GM12878 (cell line): ENCODE measurements around the gene PLAGL2. TPM values are rescaled to one million over a fixed set of nuclear protein-coding genes. Genes with fewer than 3 reads are reported as not detected.
A peak's percentile ranks its signal among the peaks of the same experiment; 100 is the strongest.

Experiments
- ATAC-seq: fragments of 200-7000 bp; cut with Tn5 transposase; 3 replicates; pipeline ENCODE4 v1.9.1; 2020; ENCODE audit warnings: mild to moderate bottlenecking, moderate library complexity
- BruUV-seq: library from RNA; stranded (reverse); fragments of 400-500 nt; replicated peaks from 2 replicates; lab custom pipeline; 2021; lab: Mats Ljungman, UMichigan
- CTCF ChIA-PET: fragments of 300-600 bp; sonication (Branson Sonifier 250); formaldehyde crosslinking; extraction: SDS; loops from one replicate; lab custom pipeline; 2021; ENCODE audit warnings: inconsistent platforms; lab: Yijun Ruan, JAX
- POLR2A ChIA-PET: fragments of 350-600 bp; formaldehyde crosslinking; extraction: SDS; loops from one replicate; lab custom pipeline; 2021; ENCODE audit warnings: inconsistent platforms; lab: Charles Lee
- RAD21 ChIA-PET: fragments of 300-600 bp; sonication (Branson Sonifier 250); formaldehyde crosslinking; loops from one replicate; lab custom pipeline; 2023; ENCODE audit warnings: antibody characterized with exemption; ENCODE audit not compliant: unreplicated experiment; lab: Charles Lee
- SMC1A ChIA-PET: fragments of 300-600 bp; sonication (Branson Sonifier 250); formaldehyde crosslinking; loops from one replicate; lab custom pipeline; 2023; ENCODE audit not compliant: unreplicated experiment, uncharacterized antibody; lab: Charles Lee
- DNase-seq: peaks from one replicate; pipeline ENCODE4 v3.0.0-alpha.2; 2011; ENCODE audit warnings: low read depth, low spot score
- FAIRE-seq: peaks from 3 replicates; lab custom pipeline; 2011; peaks lifted over from hg19 to GRCh38; lab: Jason Lieb, UNC
- H2AFZ ChIP-seq: 2 replicates; pipeline ENCODE4 v1.6.0; 2011; ENCODE audit warnings: low read depth, low read length, control low read depth; ENCODE audit not compliant: control insufficient read depth
- H3K27ac ChIP-seq: 2 replicates; pipeline ENCODE4 v1.5.1; 2011; ENCODE audit warnings: control low read depth; ENCODE audit not compliant: control insufficient read depth, insufficient read depth
- H3K27me3 ChIP-seq, 2 experiments: replicated peaks in 1 of 2; 2 replicates each; pipeline versions ENCODE4 v1.6.0 to v1.6.1; 2011; ENCODE audit warnings: low read length in 1 of 2; ENCODE audit not compliant: control insufficient read depth in 2 of 2, insufficient read depth in 2 of 2
- H3K36me3 ChIP-seq, 2 experiments: 2 replicates each; pipeline ENCODE4 v1.5.1; 2011; ENCODE audit warnings: low read length in 1 of 2; ENCODE audit not compliant: control insufficient read depth in 2 of 2, insufficient read depth in 2 of 2
- H3K4me1 ChIP-seq: 2 replicates; pipeline ENCODE4 v1.6.1; 2011; ENCODE audit warnings: mild to moderate bottlenecking, low read length, moderate library complexity, mixed read lengths; ENCODE audit not compliant: control insufficient read depth, insufficient read depth
- H3K4me2 ChIP-seq: 2 replicates; pipeline ENCODE4 v1.6.0; 2011; ENCODE audit warnings: control low read depth; ENCODE audit not compliant: control insufficient read depth, insufficient read depth
- H3K4me3 ChIP-seq: fragments of 200-600 bp; sonication (generic); 2 replicates; pipeline ENCODE4 v1.5.1; 2016
- H3K79me2 ChIP-seq: 2 replicates; pipeline ENCODE4 v1.6.0; 2011; ENCODE audit warnings: low read length; ENCODE audit not compliant: control insufficient read depth, insufficient read depth
- H3K9ac ChIP-seq: 2 replicates; pipeline ENCODE4 v1.8.0; 2011; ENCODE audit warnings: low read length, control low read depth, mixed read lengths; ENCODE audit not compliant: control insufficient read depth, insufficient read depth
- H3K9me3 ChIP-seq: replicated peaks from 3 replicates; pipeline ENCODE4 v1.5.1; 2011; ENCODE audit warnings: mild to moderate bottlenecking, low read length; ENCODE audit not compliant: control insufficient read depth, insufficient read depth
- H4K20me1 ChIP-seq: 2 replicates; pipeline ENCODE4 v1.6.0; 2011; ENCODE audit not compliant: control insufficient read depth, insufficient read depth
- E2F8 ChIP-seq: fragments of 450-650 bp; IDR thresholded peaks from 2 replicates; pipeline ENCODE4 v1.6.1; 2018; ENCODE audit warnings: mild to moderate bottlenecking, low read depth, moderate library complexity; ENCODE audit not compliant: partially characterized antibody
- E4F1 ChIP-seq: fragments of 450-650 bp; IDR thresholded peaks from 2 replicates; pipeline ENCODE4 v1.6.1; 2018; ENCODE audit warnings: borderline replicate concordance, mild to moderate bottlenecking; ENCODE audit not compliant: partially characterized antibody
- RBBP5 ChIP-seq: fragments of 200-600 bp; sonication (generic); conservative IDR thresholded peaks from 2 replicates; pipeline ENCODE4 v1.6.1; 2016
- WGBS: methylation state at CpG from one replicate; pipeline ENCODE4 v1.1.6; 2016; ENCODE audit warnings: low lambda C conversion rate; ENCODE audit not compliant: insufficient replicate concordance, insufficient coverage; ENCODE audit errors: missing lambda C conversion rate; 5-methylcytosine and 5-hydroxymethylcytosine counted together
- in situ Hi-C: fragments of 300-500 bp; cut with MboI; formaldehyde crosslinking; loops from 9 replicates; pipeline ENCODE4 v1.14.3; 2018; ENCODE audit warnings: mixed read lengths
- intact Hi-C: fragments of 100-400 bp; cut with micrococcal nuclease; formaldehyde crosslinking; loops from one replicate; pipeline ENCODE4 v1.14.2; 2022; ENCODE audit not compliant: unreplicated experiment
- polyA plus RNA-seq, 11 experiments: library from polyadenylated mRNA; depleted of rRNA in 4 of 11; unstranded in 6 of 11; stranded (reverse) in 5 of 11; fragments of >200 nt; fragmentation: Nextera tagmentation in 4 of 11; fragmentation: Illumina TruSeq in 1 of 11; extraction: Ambion mirVana in 4 of 11; extraction: Trizol in 1 of 11; gene quantifications; 1 replicate in 1 of 11; 2 replicates in 10 of 11; pipeline versions ENCODE4 v1.2.1 to v1.2.3, GENCODE V29; 2011 to 2016; ENCODE audit warnings: inconsistent platforms in 2 of 11, missing spikeins in 2 of 11, low read depth in 1 of 11
- total RNA-seq, 4 experiments: library from RNA; depleted of rRNA in 3 of 4; stranded (reverse); fragments of >200 nt in 3 of 4; fragmentation: Illumina TruSeq in 1 of 4; extraction: Trizol in 1 of 4; gene quantifications; 2 replicates each; pipeline versions ENCODE4 v1.2.1 to v1.2.3, GENCODE V29; 2013 to 2021

Gene PLAGL2
- total and polyA plus RNA-seq, 10 of the 15 experiments (the other 5 are each of a cell fraction or from before 2014, with no cell fraction given), result 4.4 to 32.3 (median 13.3) TPM

- CTCF ChIA-PET, result interaction anchor here (1.4 kb wide), 1 partner anchor 14 kb away, joined by 3 read pairs; no protein-coding TSS in a partner anchor
- FAIRE-seq, result no peak
Measured at GRCh38 chr20:32237419-32237818, 29.9 kb upstream of the PLAGL2 start.

More at GRCh38 chr20:32237419-32237818, 29.9 kb upstream of the PLAGL2 start:
- H2AFZ ChIP-seq, result no peak overlapping the region
- no peak overlapping the region for H3K27ac ChIP-seq
- BruUV-seq, result TSS peak; percentile 53
- ATAC-seq (no peak), DNase-seq (no peak)
- intact Hi-C loops, result no loop called here
- H3K4me3 ChIP-seq, result no peak overlapping the region
- H3K9ac ChIP-seq, result no peak overlapping the region
- no peak for TF ChIP-seq E4F1
- TF ChIP-seq E2F8, result no peak
- TF ChIP-seq RBBP5, result no peak
- H4K20me1 ChIP-seq, result no peaks in the 10 kb centered on the region
- H3K27me3 ChIP-seq, result no peaks in the 10 kb centered on the region
- H3K9me3 ChIP-seq, result no peaks in the 10 kb centered on the region
- SMC1A ChIA-PET, result interaction anchor here (0.6 kb wide), 1 partner anchor 257 kb away, joined by 4 read pairs; no protein-coding TSS in a partner anchor
- RAD21 ChIA-PET, result no interaction called here
- peaks cover 18% of the 10 kb centered on the region for H3K4me1 ChIP-seq
- H3K36me3 ChIP-seq, result peaks cover 10 to 16% of the 10 kb centered on the region in 2 experiments; a peak in 2 of 4 replicates
- POLR2A ChIA-PET, result no interaction called here
- 94% methylated on average over 6 of the region's 6 CpGs for WGBS
- no peak overlapping the region for H3K4me2 ChIP-seq
- H3K79me2 ChIP-seq, result no peaks in the 10 kb centered on the region
- in situ Hi-C loops, result no loop called here
